ENCODE data around the gene LGALSL.

The LGALSL gene

DNA sequence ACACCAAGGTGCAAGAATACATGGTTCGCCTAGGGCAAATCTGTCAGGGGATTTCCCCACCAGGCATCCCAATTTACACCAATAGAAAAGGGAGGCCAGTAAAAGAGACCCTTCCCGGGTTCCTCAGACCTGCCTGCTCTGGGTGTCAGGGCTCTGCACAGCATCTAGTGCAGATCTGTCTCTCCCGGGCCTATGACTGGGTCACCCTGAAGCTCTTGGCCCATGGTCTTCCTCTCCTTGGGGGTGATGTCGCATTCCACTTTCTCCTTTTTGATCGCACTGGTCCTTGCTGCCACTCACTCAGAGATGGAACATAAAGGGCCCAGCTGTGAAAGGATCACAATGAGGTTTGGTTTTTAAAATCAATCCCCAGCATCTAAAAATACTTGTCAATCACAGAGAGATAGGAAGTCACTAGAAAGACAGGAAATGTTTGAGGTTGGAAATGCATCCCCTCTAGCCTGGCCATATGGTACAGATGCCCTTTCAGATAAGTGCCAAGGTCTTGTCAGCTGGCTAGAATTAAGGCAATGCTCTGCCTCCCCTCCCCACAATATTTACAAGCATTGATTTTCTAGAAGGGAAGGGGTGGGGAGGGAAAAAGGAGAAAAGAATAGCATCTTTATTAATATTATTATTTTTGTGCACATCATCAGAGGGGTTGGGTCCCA, 35.3 kb downstream of the LGALSL start:
- no peaks in the 10 kb centered on the region for H3K9me3 ChIP-seq
- peaks cover 46% of the 10 kb centered on the region for H3K4me1 ChIP-seq
- peak overlapping the region; percentile 1; the same call in 1 of the 2 replicates for H3K9ac ChIP-seq
- H3K27ac ChIP-seq = no peak overlapping the region
- peaks cover 27% of the 10 kb centered on the region for H3K27me3 ChIP-seq
- no peaks in the 10 kb centered on the region for H3K36me3 ChIP-seq
- H3K4me2 ChIP-seq = peak overlapping the region; percentile 81
- TF ChIP-seq Cebpa-rat (IDR thresholded peaks at IDR 0.05) = no peak
- no peaks in the 10 kb centered on the region; the same call in 1 of the 2 replicates for H4K20me1 ChIP-seq
- 0 out of 2 replicates have a peak overlapping the region, but pooled peaks have one; percentile 1 for H3K4me3 ChIP-seq

DNA sequence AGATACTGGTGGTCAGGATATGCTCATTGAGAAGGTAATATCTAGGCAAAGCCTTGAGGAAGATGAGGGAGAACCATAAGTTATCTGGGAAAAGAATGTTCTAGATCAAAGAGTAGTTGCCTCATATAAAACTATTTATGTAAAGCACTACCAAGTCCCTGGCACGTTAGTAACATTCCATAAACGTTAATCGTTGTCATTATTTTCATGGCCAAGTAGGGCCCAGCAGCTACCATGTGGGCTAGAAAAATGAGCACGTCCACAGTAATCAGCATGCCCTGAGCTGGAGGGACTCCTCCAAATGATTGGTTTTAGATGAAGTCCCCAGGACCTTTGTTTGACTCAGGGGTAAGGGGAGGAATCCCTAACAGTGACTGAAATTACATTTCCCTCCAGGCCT, 37.5 kb downstream of the LGALSL start:
- Histone ChIP-seq H3K4me1 (peaks cover 37% of the 10 kb centered on the region), H3K9ac (no peak overlapping the region), H4K20me1 (no peaks in the 10 kb centered on the region; the same call in 1 of the 2 replicates), H3K4me2 (no peak overlapping the region), H3K4me3 (no peak overlapping the region), H3K9me3 (no peaks in the 10 kb centered on the region), H3K27me3 (peaks cover 11% of the 10 kb centered on the region; the same call in 1 of the 2 replicates), H3K27ac (no peak overlapping the region), H3K36me3 (no peaks in the 10 kb centered on the region)
- no peak for TF ChIP-seq Cebpa-rat (IDR thresholded peaks at IDR 0.05)

DNA sequence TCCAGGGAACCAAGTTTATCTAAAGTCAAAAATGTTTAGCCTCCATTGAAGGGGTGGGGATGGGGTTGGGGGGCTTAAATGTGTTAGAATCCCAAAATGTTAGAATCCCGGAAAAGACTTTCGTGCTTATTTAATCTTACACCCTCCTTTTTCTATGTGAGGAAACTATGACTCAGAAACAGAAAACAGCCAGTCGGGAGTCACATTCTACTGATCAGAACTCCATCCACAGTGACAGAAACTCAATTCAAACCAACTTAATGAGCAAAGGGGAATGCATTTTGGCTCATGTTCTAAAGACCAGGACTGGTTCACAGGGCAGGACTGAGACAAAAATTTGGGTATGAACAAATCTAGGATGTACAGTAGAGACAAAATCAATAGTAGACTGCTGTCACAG, 38.3 kb downstream of the LGALSL start:
- TF ChIP-seq Cebpa-rat (IDR thresholded peaks at IDR 0.05) = no peak
- Histone ChIP-seq H3K9ac (no peak overlapping the region), H3K4me1 (peaks cover 34% of the 10 kb centered on the region), H3K4me3 (no peak overlapping the region), H3K36me3 (no peaks in the 10 kb centered on the region), H4K20me1 (no peaks in the 10 kb centered on the region; the same call in 1 of the 2 replicates), H3K27me3 (peaks cover 2% of the 10 kb centered on the region; the same call in 1 of the 2 replicates), H3K9me3 (no peaks in the 10 kb centered on the region), H3K4me2 (no peak overlapping the region), H3K27ac (no peak overlapping the region)

DNA sequence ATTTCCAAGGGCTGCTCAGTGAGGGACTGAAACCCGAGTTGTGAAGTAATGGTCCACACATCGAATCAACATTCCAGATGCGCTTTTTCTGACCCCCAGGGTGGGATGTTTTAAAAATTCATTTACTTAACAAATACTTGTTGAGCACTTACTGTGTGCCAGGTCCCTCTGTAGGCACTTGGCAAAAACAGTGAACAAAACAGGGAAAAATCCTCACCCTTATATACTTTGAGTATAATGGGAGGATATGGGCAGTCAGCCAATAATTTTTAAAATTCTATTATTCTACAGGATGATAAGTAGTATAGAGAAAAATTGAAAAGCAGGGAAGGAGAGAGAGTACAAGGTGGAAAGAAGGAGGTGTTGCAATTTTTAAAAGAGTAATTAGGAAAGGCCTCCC, 38.9 kb downstream of the LGALSL start:
- Histone ChIP-seq H3K4me2 (no peak overlapping the region), H3K27me3 (no peaks in the 10 kb centered on the region), H3K27ac (no peak overlapping the region), H3K4me3 (no peak overlapping the region), H3K9ac (no peak overlapping the region), H4K20me1 (no peaks in the 10 kb centered on the region; the same call in 1 of the 2 replicates), H3K9me3 (no peaks in the 10 kb centered on the region), H3K36me3 (no peaks in the 10 kb centered on the region), H3K4me1 (peaks cover 29% of the 10 kb centered on the region)
- TF ChIP-seq Cebpa-rat (IDR thresholded peaks at IDR 0.05) = no peak

DNA sequence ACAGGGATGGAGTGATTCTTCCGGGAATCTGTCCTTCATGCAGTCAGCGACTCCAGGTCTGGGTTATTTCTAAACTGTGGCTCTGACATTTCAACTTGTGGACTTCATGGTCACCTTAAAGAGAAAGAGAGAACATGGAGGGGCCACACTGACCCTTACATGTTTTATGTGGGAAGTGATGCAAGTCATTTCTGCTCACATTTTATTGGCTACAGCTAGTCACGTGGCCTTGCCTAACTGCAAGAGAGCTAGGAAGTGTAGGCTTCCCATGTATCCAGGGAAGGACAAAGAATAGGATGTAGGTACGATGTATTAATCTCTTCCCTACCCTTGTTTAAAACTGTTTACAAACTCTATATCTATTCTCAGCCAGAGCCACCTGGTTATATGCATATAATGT, 39.8 kb downstream of the LGALSL start:
- H3K4me2 ChIP-seq = no peak overlapping the region
- no peaks in the 10 kb centered on the region for H3K36me3 ChIP-seq
- no peaks in the 10 kb centered on the region for H3K9me3 ChIP-seq
- no peak overlapping the region for H3K4me3 ChIP-seq
- H4K20me1 ChIP-seq = no peaks in the 10 kb centered on the region; the same call in 1 of the 2 replicates
- H3K27me3 ChIP-seq = no peaks in the 10 kb centered on the region
- TF ChIP-seq Cebpa-rat (IDR thresholded peaks at IDR 0.05) = no peak
- peaks cover 19% of the 10 kb centered on the region for H3K4me1 ChIP-seq
- H3K27ac ChIP-seq = no peak overlapping the region
- H3K9ac ChIP-seq = no peak overlapping the region

DNA sequence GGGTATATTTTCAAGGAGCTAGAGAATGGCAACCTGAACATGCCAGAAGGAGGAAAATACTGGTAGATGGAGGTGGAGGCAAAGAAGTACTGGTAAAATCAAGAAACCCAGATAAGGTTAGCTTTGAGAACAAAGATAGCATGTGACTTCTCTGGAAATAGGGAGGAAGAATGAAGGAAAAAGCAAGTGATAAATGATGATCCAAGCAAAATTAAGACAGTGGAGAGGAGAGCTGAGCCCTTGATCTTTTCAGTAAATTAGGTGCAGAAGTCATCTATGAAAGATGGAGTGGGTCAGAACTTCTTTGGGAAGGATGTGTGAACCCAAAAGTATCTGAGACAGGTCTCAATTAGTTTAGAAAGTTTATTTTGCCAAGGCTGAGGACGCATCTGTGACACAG, 44.5 kb downstream of the LGALSL start:
- H3K4me2 ChIP-seq = no peak overlapping the region
- H3K9me3 ChIP-seq = no peaks in the 10 kb centered on the region
- no peak overlapping the region for H3K27ac ChIP-seq
- no peak for TF ChIP-seq Cebpa-rat (IDR thresholded peaks at IDR 0.05)
- no peak overlapping the region for H3K9ac ChIP-seq
- H3K4me1 ChIP-seq = no peaks in the 10 kb centered on the region
- no peaks in the 10 kb centered on the region for H4K20me1 ChIP-seq
- H3K27me3 ChIP-seq = no peaks in the 10 kb centered on the region
- H3K4me3 ChIP-seq = no peak overlapping the region
- no peaks in the 10 kb centered on the region for H3K36me3 ChIP-seq

DNA sequence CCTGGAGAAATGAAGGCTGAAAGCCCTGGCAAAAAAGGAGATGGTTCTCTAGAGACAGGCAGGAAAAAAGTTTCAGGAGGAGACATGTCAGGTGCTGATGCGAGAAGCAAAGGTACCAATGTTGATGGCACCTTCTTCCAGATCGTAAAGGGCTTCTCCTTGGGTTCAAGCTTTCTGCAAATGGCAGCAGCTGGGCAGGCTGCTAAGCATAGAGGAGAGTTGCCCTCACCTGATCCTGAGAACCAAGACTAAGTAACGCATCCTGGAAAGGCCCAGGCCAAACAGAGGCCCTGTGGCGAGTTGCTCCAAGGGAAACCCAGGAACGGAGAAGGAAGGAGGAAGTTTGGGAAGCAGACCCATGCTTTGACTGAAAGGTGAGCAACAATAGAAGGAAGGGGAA, 46.6 kb downstream of the LGALSL start:
- H3K4me2 ChIP-seq = no peak overlapping the region
- H4K20me1 ChIP-seq = no peaks in the 10 kb centered on the region
- no peaks in the 10 kb centered on the region for H3K27me3 ChIP-seq
- no peaks in the 10 kb centered on the region for H3K36me3 ChIP-seq
- TF ChIP-seq Cebpa-rat (IDR thresholded peaks at IDR 0.05) = no peak
- no peaks in the 10 kb centered on the region for H3K4me1 ChIP-seq
- no peak overlapping the region for H3K4me3 ChIP-seq
- no peaks in the 10 kb centered on the region for H3K9me3 ChIP-seq
- no peak overlapping the region for H3K9ac ChIP-seq
- H3K27ac ChIP-seq = no peak overlapping the region

DNA sequence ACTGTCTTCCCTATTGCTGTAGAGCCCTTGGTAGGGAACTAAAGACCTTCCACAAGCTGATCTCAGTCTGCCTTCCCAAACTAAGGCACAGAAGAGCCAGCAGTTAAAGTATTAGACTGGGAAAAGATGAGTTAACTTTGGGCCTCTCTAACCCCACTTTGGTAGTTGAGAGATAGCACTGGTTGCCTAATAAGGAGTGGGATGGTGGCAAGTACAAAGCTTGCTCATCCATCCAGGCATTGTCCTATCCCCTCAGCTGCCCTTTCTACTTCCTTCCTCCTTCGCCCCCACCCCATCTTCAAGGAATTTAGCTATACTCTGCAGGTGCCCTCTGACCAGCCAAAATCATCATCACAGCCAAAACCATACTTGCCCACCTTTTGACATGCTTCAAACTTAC, 48.0 kb downstream of the LGALSL start:
- no peak for TF ChIP-seq Cebpa-rat (IDR thresholded peaks at IDR 0.05)

DNA sequence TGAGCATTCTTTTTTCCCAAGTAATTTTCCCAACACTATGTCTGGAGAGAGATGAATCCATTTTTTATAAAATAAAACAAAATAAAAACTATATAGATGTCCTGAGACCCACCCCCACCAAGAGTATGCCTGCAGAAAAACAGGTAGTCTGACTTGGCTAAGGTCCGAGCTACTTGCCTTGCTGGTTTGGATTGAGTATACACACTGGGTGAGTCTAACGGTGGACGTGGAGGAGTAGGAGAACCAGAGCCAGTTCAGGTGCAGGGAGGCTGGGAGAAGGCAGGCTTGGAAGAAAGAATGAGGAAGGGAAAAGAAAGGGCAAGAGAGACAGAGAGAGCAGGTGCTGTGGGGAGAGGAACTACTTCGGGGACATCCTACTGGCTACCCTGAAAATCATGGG, 48.9 kb downstream of the LGALSL start:
- Histone ChIP-seq H4K20me1 (no peaks in the 10 kb centered on the region), H3K9me3 (no peaks in the 10 kb centered on the region), H3K9ac (no peak overlapping the region), H3K4me3 (no peak overlapping the region), H3K27ac (no peak overlapping the region), H3K4me2 (no peak overlapping the region), H3K4me1 (no peaks in the 10 kb centered on the region), H3K27me3 (no peaks in the 10 kb centered on the region), H3K36me3 (no peaks in the 10 kb centered on the region)
- TF ChIP-seq Cebpa-rat (IDR thresholded peaks at IDR 0.05) = no peak

More for the DNA sequence above, 48.0 kb downstream of the LGALSL start:
- Histone ChIP-seq H3K4me1 (no peaks in the 10 kb centered on the region), H4K20me1 (no peaks in the 10 kb centered on the region), H3K4me3 (no peak overlapping the region), H3K4me2 (no peak overlapping the region), H3K27me3 (no peaks in the 10 kb centered on the region), H3K9ac (no peak overlapping the region), H3K36me3 (no peaks in the 10 kb centered on the region), H3K9me3 (no peaks in the 10 kb centered on the region), H3K27ac (no peak overlapping the region)

DNA sequence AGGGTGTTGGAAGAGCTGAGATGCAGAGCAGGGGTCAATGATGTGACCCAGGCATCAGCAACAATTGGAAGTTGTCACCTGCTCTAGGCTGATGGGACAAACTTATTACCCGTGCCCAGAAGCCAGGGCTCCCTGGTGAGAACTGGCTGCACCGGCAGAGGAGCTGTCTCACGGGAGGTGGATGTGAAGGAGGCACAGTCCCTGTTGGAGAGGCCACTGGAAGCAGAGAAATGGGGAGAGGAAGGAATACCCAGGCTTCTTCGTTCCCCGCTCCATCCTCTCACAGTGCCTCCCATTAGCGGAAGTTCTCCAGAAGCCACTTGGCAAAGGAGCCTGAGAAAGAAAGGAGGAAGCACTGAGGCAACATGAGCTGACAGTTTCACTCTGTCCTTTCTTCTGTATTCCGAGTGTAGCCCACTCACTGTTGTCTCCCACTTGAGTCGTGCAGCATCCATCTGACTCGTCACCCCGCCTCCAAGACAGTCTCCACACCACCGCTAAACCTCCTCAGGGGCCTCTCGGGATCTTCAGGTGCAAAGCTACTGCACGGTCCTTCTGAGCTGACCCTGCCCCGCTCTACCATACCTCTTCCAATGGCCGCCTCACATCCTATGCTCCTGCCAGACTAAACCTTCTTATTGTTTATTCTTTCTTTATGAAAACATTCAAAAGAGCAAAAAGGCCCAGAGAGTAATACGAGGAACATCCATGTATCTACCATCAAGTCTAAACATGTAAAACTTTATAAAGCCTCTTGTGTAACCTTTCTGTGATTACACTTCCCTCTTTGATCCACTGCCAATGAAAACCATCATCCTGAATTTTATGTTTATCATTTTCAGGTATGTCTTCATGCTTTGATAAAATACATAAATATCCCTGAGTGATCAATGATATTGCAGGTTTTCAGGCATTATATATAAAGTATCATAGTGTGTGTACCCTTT, 51.1 kb downstream of the LGALSL start:
- H3K27me3 ChIP-seq = no peaks in the 10 kb centered on the region
- no peaks in the 10 kb centered on the region for H4K20me1 ChIP-seq
- no peak overlapping the region for H3K4me3 ChIP-seq
- no peaks in the 10 kb centered on the region for H3K36me3 ChIP-seq
- no peak for TF ChIP-seq Cebpa-rat (IDR thresholded peaks at IDR 0.05)
- H3K27ac ChIP-seq = no peak overlapping the region
- H3K4me1 ChIP-seq = no peaks in the 10 kb centered on the region
- H3K4me2 ChIP-seq = no peak overlapping the region
- H3K9me3 ChIP-seq = no peaks in the 10 kb centered on the region
- no peak overlapping the region for H3K9ac ChIP-seq

All from BLaER1 (cell line).